PC-3 (cell line): Measurements from ENCODE around the gene FBXO7.

Experiments used
- EZH2 ChIP-seq: fragments of 300-600 bp; sonication (generic); IDR thresholded peaks from one replicate; pipeline ENCODE4 v1.6.1; 2017; ENCODE audit warnings: antibody characterized with exemption, mild to moderate bottlenecking, low read length; ENCODE audit not compliant: unreplicated experiment
- EZH2phosphoT487 ChIP-seq: fragments of 300-600 bp; sonication (generic); IDR thresholded peaks from 2 replicates; pipeline ENCODE4 v1.6.1; 2018; ENCODE audit warnings: mild to moderate bottlenecking, antibody characterized with exemption, low read length, borderline replicate concordance
- TF ChIP-seq, protein P1 (sequence below): fragments of 300-600 bp; sonication (generic); conservative IDR thresholded peaks from 2 replicates; pipeline ENCODE4 v1.5.1; 2017; ENCODE audit warnings: antibody characterized with exemption, low read depth, mild to moderate bottlenecking, low read length

DNA sequence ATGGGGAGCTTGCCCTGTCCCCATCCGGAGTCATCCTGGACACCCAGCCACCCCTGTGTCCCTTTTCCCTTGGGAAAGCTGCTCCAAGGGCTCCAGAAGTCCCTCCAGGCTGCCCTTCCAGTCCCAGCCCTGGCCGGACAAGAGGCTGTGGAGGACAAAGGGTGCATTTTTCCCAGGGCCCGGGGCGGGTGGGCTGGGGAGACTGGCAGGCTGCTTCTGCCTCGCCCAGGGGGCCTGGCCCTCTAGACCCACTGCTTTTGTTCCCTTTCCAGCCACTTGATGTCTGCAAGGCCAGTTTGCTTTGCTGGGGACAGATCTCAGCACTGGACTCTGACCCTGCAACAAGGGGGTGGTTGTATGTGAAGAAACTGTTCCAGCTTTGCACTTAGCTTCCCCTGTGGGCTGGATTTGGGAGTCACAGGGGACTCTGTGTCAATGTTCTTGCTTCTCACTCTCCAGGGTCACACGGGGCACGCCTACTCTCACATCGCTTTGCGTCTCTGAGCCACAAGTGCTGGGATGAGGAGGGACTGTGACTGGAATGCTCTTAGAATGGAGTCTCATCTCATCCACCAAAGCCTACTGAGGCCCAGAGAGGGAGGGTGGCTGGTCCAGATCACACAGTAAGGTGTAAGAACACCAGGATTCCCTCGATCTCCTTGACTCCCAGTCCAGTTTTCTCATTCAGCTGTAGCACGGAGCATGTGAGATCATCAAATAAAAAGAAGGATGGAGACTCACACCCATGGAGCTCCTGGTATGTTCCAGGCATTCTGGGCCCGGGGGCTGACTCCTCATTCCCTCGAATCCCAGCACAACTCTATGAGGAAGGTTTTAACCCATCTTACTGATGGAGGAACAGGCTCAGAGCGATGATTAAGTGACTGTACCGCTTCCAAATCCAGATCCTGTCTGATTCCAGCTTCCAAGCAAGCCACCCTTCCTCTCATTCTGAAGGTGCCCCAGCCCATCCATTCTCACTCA, 59.9 kb downstream of the FBXO7 start:
- TF ChIP-seq, protein P1, sequence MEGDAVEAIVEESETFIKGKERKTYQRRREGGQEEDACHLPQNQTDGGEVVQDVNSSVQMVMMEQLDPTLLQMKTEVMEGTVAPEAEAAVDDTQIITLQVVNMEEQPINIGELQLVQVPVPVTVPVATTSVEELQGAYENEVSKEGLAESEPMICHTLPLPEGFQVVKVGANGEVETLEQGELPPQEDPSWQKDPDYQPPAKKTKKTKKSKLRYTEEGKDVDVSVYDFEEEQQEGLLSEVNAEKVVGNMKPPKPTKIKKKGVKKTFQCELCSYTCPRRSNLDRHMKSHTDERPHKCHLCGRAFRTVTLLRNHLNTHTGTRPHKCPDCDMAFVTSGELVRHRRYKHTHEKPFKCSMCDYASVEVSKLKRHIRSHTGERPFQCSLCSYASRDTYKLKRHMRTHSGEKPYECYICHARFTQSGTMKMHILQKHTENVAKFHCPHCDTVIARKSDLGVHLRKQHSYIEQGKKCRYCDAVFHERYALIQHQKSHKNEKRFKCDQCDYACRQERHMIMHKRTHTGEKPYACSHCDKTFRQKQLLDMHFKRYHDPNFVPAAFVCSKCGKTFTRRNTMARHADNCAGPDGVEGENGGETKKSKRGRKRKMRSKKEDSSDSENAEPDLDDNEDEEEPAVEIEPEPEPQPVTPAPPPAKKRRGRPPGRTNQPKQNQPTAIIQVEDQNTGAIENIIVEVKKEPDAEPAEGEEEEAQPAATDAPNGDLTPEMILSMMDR, result no peak
- TF ChIP-seq EZH2, result no peak
- no peak for TF ChIP-seq EZH2phosphoT487
